Measurements from ENCODE around the gene FHIT. TPM values are rescaled to one million over a fixed set of nuclear protein-coding genes. Genes with fewer than 3 reads are reported as not detected.

The FHIT gene
- total and polyA plus RNA-seq, 11 donors, result 4.2 to 26.8 (median 16.5) TPM

- H3K4me3 ChIP-seq, result no peak overlapping the region
- no peaks in the 10 kb centered on the region for H3K27me3 ChIP-seq
- intact Hi-C loops (cut with DNase I), result no loop called here
- ATAC-seq (no peak), DNase-seq (no peak)
- H3K9me3 ChIP-seq, result no peaks in the 10 kb centered on the region
- TF ChIP-seq POLR2A (IDR thresholded peaks at IDR 0.05) (no peak), CTCF (IDR thresholded peaks at IDR 0.05) (no peak)
- no peak overlapping the region for H3K27ac ChIP-seq
- H3K36me3 ChIP-seq, result no peaks in the 10 kb centered on the region
- H3K4me1 ChIP-seq, result no peaks in the 10 kb centered on the region
- 75 to 87% (median 80%) methylated on average over 1 of the region's 1 CpG for WGBS, 4 donors
Observed at GRCh38 chr3:60844256-60844655, 407.0 kb downstream of the FHIT start.

GRCh38 chr3:60841355-60841754 lies 409.9 kb downstream of the FHIT start:
- Histone ChIP-seq H3K27ac (no peak overlapping the region), H3K27me3 (no peaks in the 10 kb centered on the region), H3K9me3 (no peaks in the 10 kb centered on the region), H3K4me3 (no peak overlapping the region), H3K36me3 (no peaks in the 10 kb centered on the region), H3K4me1 (no peaks in the 10 kb centered on the region)
- no peak for ATAC-seq
- DNase-seq, result no peak
- WGBS, 4 donors, result 78 to 92% (median 84%) methylated on average over 2 of the region's 2 CpGs
- intact Hi-C loops (cut with DNase I), result no loop called here
- TF ChIP-seq CTCF (IDR thresholded peaks at IDR 0.05) (no peak), POLR2A (IDR thresholded peaks at IDR 0.05) (no peak)

- H3K9me3 ChIP-seq, result peaks cover 0 to 3% (median 0%) of the 10 kb centered on the region in 12 donors
- ATAC-seq (peak in 2 of 4 donors; percentile 60 to 68), DNase-seq (no peak)
- TF ChIP-seq POLR2A (IDR thresholded peaks at IDR 0.05) (no peak), CTCF (IDR thresholded peaks at IDR 0.05) (peak in 4 of 12 donors; percentile 20 to 42 (median 24))
- no peaks in the 10 kb centered on the region for H3K36me3 ChIP-seq
- H3K4me1 ChIP-seq, result no peaks in the 10 kb centered on the region
- WGBS, 4 donors, result 56 to 66% (median 62%) methylated on average over 4 of the region's 4 CpGs
- H3K27ac ChIP-seq, result no peak overlapping the region
- no peaks in the 10 kb centered on the region for H3K27me3 ChIP-seq
- intact Hi-C loops (cut with DNase I), result no loop called here
- no peak overlapping the region for H3K4me3 ChIP-seq
Observed at GRCh38 chr3:60839246-60839645, 412.0 kb downstream of the FHIT start.

GRCh38 chr3:60835796-60836195 lies 415.5 kb downstream of the FHIT start:
- intact Hi-C loops (cut with DNase I), result no loop called here
- no peak overlapping the region for H3K4me3 ChIP-seq
- H3K4me1 ChIP-seq, result no peaks in the 10 kb centered on the region
- no peak overlapping the region for H3K27ac ChIP-seq
- H3K36me3 ChIP-seq, result no peaks in the 10 kb centered on the region
- 92 to 96% (median 93%) methylated on average over 5 of the region's 5 CpGs for WGBS, 4 donors
- ATAC-seq (no peak), DNase-seq (no peak)
- H3K27me3 ChIP-seq, result no peaks in the 10 kb centered on the region
- TF ChIP-seq POLR2A (IDR thresholded peaks at IDR 0.05), result no peak
- no peak for TF ChIP-seq CTCF (IDR thresholded peaks at IDR 0.05)
- H3K9me3 ChIP-seq, result peaks cover 0 to 10% (median 0%) of the 10 kb centered on the region in 12 donors
